ENCODE results near the gene GPC4. TPM values are rescaled to one million over a fixed set of nuclear protein-coding genes. Genes with fewer than 3 reads are reported as not detected.

Gene GPC4
- polyA plus RNA-seq, 6 donors from 2014 or later = 0.25 to 1.3 (median 1.1) TPM; not detected in 1

GRCh38 chrX:133254666-133255065 lies 160.6 kb downstream of the GPC4 start:
- Mint-ChIP-seq H3K4me3 (no peak overlapping the region), H3K27ac (no peak overlapping the region), H3K36me3 (no peaks in the 10 kb centered on the region), H3K27me3 (peaks cover 0 to 27% (median 0%) of the 10 kb centered on the region in 3 donors), H3K4me1 (no peaks in the 10 kb centered on the region), H3K9me3 (peaks cover 0 to 3% (median 0%) of the 10 kb centered on the region in 7 donors)
- DNase-seq (no peak), ATAC-seq (ENCODE audit: low read depth in 2 of 2) (no peak)

DNA sequence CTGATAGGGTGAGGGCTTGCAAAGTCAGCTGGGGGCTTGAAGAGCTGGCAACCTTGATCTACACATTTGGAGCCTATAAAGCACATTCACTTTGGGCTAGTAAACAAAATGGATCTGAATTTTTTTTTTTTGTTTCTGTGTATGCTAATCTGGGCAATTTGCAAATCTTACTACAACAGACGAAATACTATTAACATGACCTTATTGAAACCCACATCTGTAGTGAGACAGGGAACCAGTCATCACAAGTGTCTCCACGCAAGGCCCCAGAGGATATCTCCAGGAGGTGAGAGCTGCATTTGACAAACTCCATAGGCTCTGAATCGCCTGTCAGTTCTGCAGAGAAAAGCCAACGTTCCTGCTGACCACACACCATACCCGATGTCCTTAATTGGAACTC lies 164.1 kb downstream of the GPC4 start:
- H3K36me3 Mint-ChIP-seq = peaks cover 5 to 14% of the 10 kb centered on the region in 2 donors
- no peak for DNase-seq
- H3K27me3 Mint-ChIP-seq = peaks cover 0 to 20% (median 0%) of the 10 kb centered on the region in 3 donors
- no peaks in the 10 kb centered on the region for H3K4me1 Mint-ChIP-seq
- H3K27ac Mint-ChIP-seq = no peak overlapping the region
- ATAC-seq (ENCODE audit: low read depth in 2 of 2) = no peak
- H3K4me3 Mint-ChIP-seq = no peak overlapping the region
- peaks cover 0 to 30% (median 16%) of the 10 kb centered on the region in 7 donors for H3K9me3 Mint-ChIP-seq

GRCh38 chrX:133250184-133251100 lies 164.8 kb downstream of the GPC4 start:
- DNase-seq (no peak), ATAC-seq (ENCODE audit: low read depth in 2 of 2) (no peak)
- no peak overlapping the region for H3K4me3 Mint-ChIP-seq
- peaks cover 1 to 36% (median 20%) of the 10 kb centered on the region in 7 donors for H3K9me3 Mint-ChIP-seq
- peaks cover 0 to 20% (median 0%) of the 10 kb centered on the region in 3 donors for H3K27me3 Mint-ChIP-seq
- no peaks in the 10 kb centered on the region for H3K4me1 Mint-ChIP-seq
- H3K27ac Mint-ChIP-seq = no peak overlapping the region
- peaks cover 10 to 14% of the 10 kb centered on the region in 2 donors for H3K36me3 Mint-ChIP-seq

Other genes starting within 250 kb of the GPC4 start
- gene TFDP3, start 197.1 kb downstream of the GPC4 start, polyA plus RNA-seq (ENCODE audit: low read depth in 6 of 6) = not detected

All from naive B cell (primary cell).